Activated CD8-positive, alpha-beta T cell treated with anti-CD3 and anti-CD28 coated beads, Interleukin-2, amount 10 ng/mL, durations not matched to agents 7 days and 5 days (primary cell): ENCODE measurements around the gene FAM120A. TPM values are rescaled to one million over a fixed set of nuclear protein-coding genes. Genes with fewer than 3 reads are reported as not detected.

Source experiments
- ATAC-seq: fragments of 150-1000 bp; cut with Tn5 transposase; one replicate; pipeline ENCODE4 v1.10.0; 2021; ENCODE audit warnings: moderate library complexity
- CTCF ChIA-PET: fragments of 350-600 bp; sonication (Branson Sonifier 250); formaldehyde crosslinking; loops from one replicate; lab custom pipeline; 2021; ENCODE audit warnings: antibody characterized with exemption; lab: Charles Lee
- POLR2A ChIA-PET: fragments of 350-600 bp; sonication (Branson Sonifier 250); formaldehyde crosslinking; loops from one replicate; lab custom pipeline; 2021; ENCODE audit warnings: antibody characterized with exemption; lab: Charles Lee
- DNase-seq: peaks from one replicate; pipeline ENCODE4 v3.0.0-alpha.2; 2020
- H3K27ac Mint-ChIP-seq: one replicate; pipeline ENCODE4 v1.8.0; 2021; ENCODE audit warnings: mild to moderate bottlenecking, mixed read lengths
- H3K27me3 Mint-ChIP-seq: one replicate; pipeline ENCODE4 v1.8.0; 2021; ENCODE audit warnings: low read depth, mixed read lengths
- H3K36me3 Mint-ChIP-seq: one replicate; pipeline ENCODE4 v1.8.0; 2021; ENCODE audit warnings: low read depth, mixed read lengths
- H3K4me1 Mint-ChIP-seq: one replicate; pipeline ENCODE4 v1.8.0; 2021; ENCODE audit warnings: low read depth, mixed read lengths
- H3K4me3 Mint-ChIP-seq: one replicate; pipeline ENCODE4 v1.8.0; 2021; ENCODE audit warnings: mild to moderate bottlenecking, mixed read lengths
- H3K9me3 Mint-ChIP-seq: one replicate; pipeline ENCODE4 v1.8.0; 2022; ENCODE audit warnings: mixed read lengths; ENCODE audit not compliant: insufficient read depth
- total RNA-seq, 2 experiments: library from RNA; stranded (reverse); gene quantifications; one replicate each; pipeline ENCODE4 v1.2.3, GENCODE V29; 2021

The FAM120A gene
- total RNA-seq, 2 experiments from 2014 or later = 139 to 141 TPM

- DNase-seq = no peak
- ATAC-seq = no peak
- Mint-ChIP-seq H3K9me3 (peaks cover 17% of the 10 kb centered on the region), H3K36me3 (peaks cover 13% of the 10 kb centered on the region), H3K27me3 (no peaks in the 10 kb centered on the region), H3K4me1 (peaks cover 14% of the 10 kb centered on the region), H3K4me3 (no peak overlapping the region), H3K27ac (no peak overlapping the region)
- ChIA-PET CTCF (interaction anchor here (1.3 kb wide), 1 partner anchor 19 kb away, joined by 3 read pairs; no protein-coding TSS in a partner anchor), POLR2A (no interaction called here)
Observed at GRCh38 chr9:93585259-93585658, 133.8 kb downstream of the FAM120A start.

GRCh38 chr9:93585695-93586094, 134.2 kb downstream of the FAM120A start:
- peaks cover 14% of the 10 kb centered on the region for H3K4me1 Mint-ChIP-seq

GRCh38 chr9:93586290-93587057, 135.0 kb downstream of the FAM120A start:
- peaks cover 14% of the 10 kb centered on the region for H3K4me1 Mint-ChIP-seq

More at GRCh38 chr9:93585695-93586094, 134.2 kb downstream of the FAM120A start:
- Mint-ChIP-seq H3K27me3 (no peaks in the 10 kb centered on the region), H3K36me3 (peaks cover 13% of the 10 kb centered on the region), H3K9me3 (peaks cover 17% of the 10 kb centered on the region), H3K27ac (no peak overlapping the region), H3K4me3 (no peak overlapping the region)
- POLR2A ChIA-PET = no interaction called here
- DNase-seq (no peak), ATAC-seq (no peak)
- CTCF ChIA-PET = interaction anchor here (1.3 kb wide), 1 partner anchor 19 kb away, joined by 3 read pairs; no protein-coding TSS in a partner anchor

GRCh38 chr9:93587284-93587650, 135.8 kb downstream of the FAM120A start:
- no peak for ATAC-seq
- DNase-seq = peak; percentile 2
- CTCF ChIA-PET = no interaction called here
- POLR2A ChIA-PET = interaction anchor here (0.6 kb wide), 1 partner anchor 614 kb away, joined by 3 read pairs; no protein-coding TSS in a partner anchor
- H3K27ac Mint-ChIP-seq = no peak overlapping the region
- H3K9me3 Mint-ChIP-seq = peaks cover 17% of the 10 kb centered on the region
- H3K36me3 Mint-ChIP-seq = peaks cover 13% of the 10 kb centered on the region
- no peaks in the 10 kb centered on the region for H3K27me3 Mint-ChIP-seq
- H3K4me3 Mint-ChIP-seq = no peak overlapping the region
- H3K4me1 Mint-ChIP-seq = peaks cover 14% of the 10 kb centered on the region

More at GRCh38 chr9:93586290-93587057, 135.0 kb downstream of the FAM120A start:
- H3K27me3 Mint-ChIP-seq = no peaks in the 10 kb centered on the region
- ChIA-PET POLR2A (no interaction called here), CTCF (interaction anchor here (1.3 kb wide), 1 partner anchor 20 kb away, joined by 3 read pairs; no protein-coding TSS in a partner anchor)
- H3K9me3 Mint-ChIP-seq = peaks cover 17% of the 10 kb centered on the region
- peak; percentile 4 for DNase-seq
- H3K27ac Mint-ChIP-seq = no peak overlapping the region
- H3K36me3 Mint-ChIP-seq = peaks cover 13% of the 10 kb centered on the region
- no peak for ATAC-seq
- H3K4me3 Mint-ChIP-seq = no peak overlapping the region

GRCh38 chr9:93587651-93588347, 136.3 kb downstream of the FAM120A start:
- Mint-ChIP-seq H3K36me3 (peaks cover 13% of the 10 kb centered on the region), H3K9me3 (peaks cover 17% of the 10 kb centered on the region), H3K4me1 (peaks cover 12% of the 10 kb centered on the region), H3K4me3 (no peak overlapping the region), H3K27me3 (no peaks in the 10 kb centered on the region), H3K27ac (no peak overlapping the region)
- CTCF ChIA-PET = no interaction called here
- POLR2A ChIA-PET = interaction anchor here (0.6 kb wide), 1 partner anchor 615 kb away, joined by 3 read pairs; no protein-coding TSS in a partner anchor
- ATAC-seq = no peak
- peak; percentile 12 for DNase-seq

GRCh38 chr9:93588641-93589609, 137.4 kb downstream of the FAM120A start:
- DNase-seq (peak; percentile 16), ATAC-seq (no peak)
- Mint-ChIP-seq H3K4me3 (no peak overlapping the region), H3K9me3 (peaks cover 11% of the 10 kb centered on the region), H3K27ac (no peak overlapping the region), H3K36me3 (peaks cover 10% of the 10 kb centered on the region), H3K4me1 (peaks cover 12% of the 10 kb centered on the region), H3K27me3 (no peaks in the 10 kb centered on the region)
- ChIA-PET POLR2A (no interaction called here), CTCF (interaction anchor here (0.9 kb wide), 1 partner anchor 23 kb away, joined by 4 read pairs; no protein-coding TSS in a partner anchor)

- no peaks in the 10 kb centered on the region for H3K27me3 Mint-ChIP-seq
- H3K4me3 Mint-ChIP-seq = no peak overlapping the region
- peaks cover 5% of the 10 kb centered on the region for H3K36me3 Mint-ChIP-seq
- peaks cover 12% of the 10 kb centered on the region for H3K4me1 Mint-ChIP-seq
- peaks cover 6% of the 10 kb centered on the region for H3K9me3 Mint-ChIP-seq
- POLR2A ChIA-PET = no interaction called here
- ATAC-seq (no peak), DNase-seq (peak; percentile 19)
- CTCF ChIA-PET = no interaction called here
- H3K27ac Mint-ChIP-seq = no peak overlapping the region
Observed at GRCh38 chr9:93589688-93590087, 138.2 kb downstream of the FAM120A start.

- CTCF ChIA-PET = no interaction called here
- ATAC-seq (no peak), DNase-seq (peak; percentile 16)
- Mint-ChIP-seq H3K4me1 (peaks cover 12% of the 10 kb centered on the region), H3K9me3 (no peaks in the 10 kb centered on the region), H3K27me3 (no peaks in the 10 kb centered on the region), H3K4me3 (no peak overlapping the region), H3K27ac (no peak overlapping the region), H3K36me3 (no peaks in the 10 kb centered on the region)
- POLR2A ChIA-PET = no interaction called here
Observed at GRCh38 chr9:93590609-93591234, 139.2 kb downstream of the FAM120A start.

GRCh38 chr9:93591301-93592007, 140.0 kb downstream of the FAM120A start:
- H3K36me3 Mint-ChIP-seq = no peaks in the 10 kb centered on the region
- ChIA-PET CTCF (no interaction called here), POLR2A (no interaction called here)
- H3K4me1 Mint-ChIP-seq = peaks cover 12% of the 10 kb centered on the region
- ATAC-seq (no peak), DNase-seq (peak; percentile 12)
- no peak overlapping the region for H3K27ac Mint-ChIP-seq
- H3K9me3 Mint-ChIP-seq = no peaks in the 10 kb centered on the region
- no peaks in the 10 kb centered on the region for H3K27me3 Mint-ChIP-seq
- no peak overlapping the region for H3K4me3 Mint-ChIP-seq

- H3K27ac Mint-ChIP-seq = no peak overlapping the region
- no peaks in the 10 kb centered on the region for H3K36me3 Mint-ChIP-seq
- peak; percentile 10 for DNase-seq
Observed at GRCh38 chr9:93592008-93592642, 140.6 kb downstream of the FAM120A start.

More at GRCh38 chr9:93592008-93592642, 140.6 kb downstream of the FAM120A start:
- Mint-ChIP-seq H3K27me3 (no peaks in the 10 kb centered on the region), H3K4me3 (no peak overlapping the region), H3K9me3 (no peaks in the 10 kb centered on the region), H3K4me1 (peaks cover 12% of the 10 kb centered on the region)
- no peak for ATAC-seq
- CTCF ChIA-PET = interaction anchor here (2.1 kb wide), 1 partner anchor 26 kb away, joined by 5 read pairs; no protein-coding TSS in a partner anchor
- POLR2A ChIA-PET = no interaction called here
